Kidney glomerular epithelial cell (primary cell): ENCODE results near the gene METTL17.
"Not testable (repeated sequence)": the region's sequence is repeated elsewhere in the genome, so short reads cannot be mapped to it uniquely, and the experiment has no call there.

ENCODE experiments used
- DNase-seq: peaks from one replicate; lab custom pipeline; 2025; lab: John Stamatoyannopoulos, UW

METTL17 gene

GRCh38 chr14:20989787-20990600, at the start of gene METTL17:
Gene METTL17 (plus strand): TSS chr14:20989980. CDS start chr14:20990003, 23 bp downstream.
- peak; percentile 97 for DNase-seq

- DNase-seq, result not testable (repeated sequence)
Observed at GRCh38 chr14:20945146-20945545, 44.6 kb upstream of the METTL17 start.

GRCh38 chr14:20946707-20947106, 43.1 kb upstream of the METTL17 start:
- DNase-seq, result not testable (repeated sequence)

- DNase-seq, result not testable (repeated sequence)
Observed at GRCh38 chr14:20954736-20955537, 34.8 kb upstream of the METTL17 start, which contains the start of gene RNASE2. Gene RNASE2 (plus strand): TSS chr14:20955487. CDS start chr14:20955772, 285 bp downstream.

- not testable (repeated sequence) for DNase-seq
Observed at GRCh38 chr14:20955538-20955873, 34.3 kb upstream of the METTL17 start.

GRCh38 chr14:20956376-20956976, 33.3 kb upstream of the METTL17 start:
- DNase-seq, result no peak

GRCh38 chr14:20958946-20959345, 30.8 kb upstream of the METTL17 start:
- DNase-seq, result not testable (repeated sequence)

GRCh38 chr14:20969336-20969735, 20.4 kb upstream of the METTL17 start:
- no peak for DNase-seq

- DNase-seq, result no peak
Observed at GRCh38 chr14:20970647-20970982, 19.2 kb upstream of the METTL17 start.

GRCh38 chr14:20970983-20971704, 18.6 kb upstream of the METTL17 start:
- peak; percentile 63 for DNase-seq

GRCh38 chr14:20971705-20972021, 18.1 kb upstream of the METTL17 start:
- DNase-seq, result no peak

GRCh38 chr14:20973501-20973900, 16.3 kb upstream of the METTL17 start:
- DNase-seq, result no peak

GRCh38 chr14:20976291-20976690, 13.5 kb upstream of the METTL17 start:
- DNase-seq, result peak; percentile 16

GRCh38 chr14:20978687-20979086, 11.1 kb upstream of the METTL17 start:
- DNase-seq, result no peak

- DNase-seq, result no peak
Observed at GRCh38 chr14:20980906-20981305, 8.9 kb upstream of the METTL17 start.

- DNase-seq, result no peak
Observed at GRCh38 chr14:20982646-20983369, 7.0 kb upstream of the METTL17 start.

- not testable (repeated sequence) for DNase-seq
Observed at GRCh38 chr14:20985650-20986049, 4.1 kb upstream of the METTL17 start.

GRCh38 chr14:20986811-20987210, 3.0 kb upstream of the METTL17 start:
- peak; percentile 89 for DNase-seq

GRCh38 chr14:20988717-20989470, 886 bp upstream of the METTL17 start:
- DNase-seq, result no peak

- no peak for DNase-seq
Observed at GRCh38 chr14:20989471-20989786, 351 bp upstream of the METTL17 start.

GRCh38 chr14:20996521-20996920, 6.7 kb downstream of the METTL17 start:
- DNase-seq, result no peak
